Keratinocyte (primary cell): ENCODE results near the gene GUK1.

ENCODE experiments used
- EZH2 ChIP-seq: IDR thresholded peaks from one replicate; pipeline ENCODE4 v1.6.1; 2012; ENCODE audit warnings: inconsistent platforms, mild to moderate bottlenecking, low read length, moderate library complexity
- TF ChIP-seq, protein P1 (sequence below), 3 experiments: IDR thresholded peaks in 1 of 3; conservative IDR thresholded peaks in 1 of 3; optimal IDR thresholded peaks in 1 of 3; 2 replicates in 2 of 3; 3 replicates in 1 of 3; pipeline versions ENCODE3 to v1.5.1; 2011; ENCODE audit warnings: low read length in 3 of 3, mild to moderate bottlenecking in 3 of 3, moderate library complexity in 2 of 3, control low read depth in 1 of 3, inconsistent platforms in 1 of 3; ENCODE audit not compliant: insufficient read depth in 2 of 3; ENCODE audit errors: extremely low read depth in 1 of 3

DNA sequence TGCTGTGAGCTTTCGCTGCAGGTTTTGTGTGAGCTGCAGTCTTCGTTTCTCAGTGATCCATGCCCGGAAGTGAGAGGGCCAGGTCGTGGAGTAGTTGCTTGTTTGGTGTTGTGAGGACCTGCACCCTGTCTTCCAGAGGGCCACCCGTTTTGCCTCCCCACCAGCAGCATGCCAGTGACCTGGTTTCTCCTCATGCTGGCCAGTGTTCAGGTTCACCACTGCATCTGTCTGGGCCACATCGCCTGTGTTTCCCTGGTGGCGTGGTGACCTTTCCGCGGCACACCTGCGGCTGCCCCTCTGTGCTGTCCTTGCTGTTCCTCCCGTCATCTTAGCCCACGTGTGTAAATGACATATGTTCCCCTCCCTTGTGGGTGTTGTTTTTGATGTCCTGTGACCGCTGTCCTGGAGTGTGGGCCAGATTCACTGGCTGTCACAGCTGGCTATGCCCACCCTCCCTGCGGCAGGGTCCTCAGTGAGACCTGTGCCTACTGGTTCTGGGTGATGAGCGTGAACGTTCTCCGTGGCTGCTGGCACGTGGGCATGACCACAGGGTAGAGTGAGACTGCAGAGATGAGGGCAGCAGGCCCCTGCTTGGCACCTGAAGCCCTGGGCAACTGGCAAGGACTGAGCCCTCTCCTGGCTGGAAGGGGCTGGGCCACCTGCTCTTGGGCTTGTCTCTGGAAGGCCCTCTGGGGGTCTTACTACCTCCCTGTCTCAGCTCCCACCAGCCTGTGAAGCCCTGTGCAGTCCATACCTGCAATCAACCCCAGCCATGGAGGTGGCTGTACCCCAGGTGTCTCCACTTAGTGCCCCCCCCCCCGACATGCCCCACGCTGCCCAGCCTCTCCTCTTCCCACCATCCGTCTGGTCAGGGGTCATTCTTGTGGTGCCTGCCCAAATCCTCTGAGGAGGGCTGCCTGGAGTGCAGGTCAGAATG lies 32.8 kb downstream of the GUK1 start:
- TF ChIP-seq, protein P1, sequence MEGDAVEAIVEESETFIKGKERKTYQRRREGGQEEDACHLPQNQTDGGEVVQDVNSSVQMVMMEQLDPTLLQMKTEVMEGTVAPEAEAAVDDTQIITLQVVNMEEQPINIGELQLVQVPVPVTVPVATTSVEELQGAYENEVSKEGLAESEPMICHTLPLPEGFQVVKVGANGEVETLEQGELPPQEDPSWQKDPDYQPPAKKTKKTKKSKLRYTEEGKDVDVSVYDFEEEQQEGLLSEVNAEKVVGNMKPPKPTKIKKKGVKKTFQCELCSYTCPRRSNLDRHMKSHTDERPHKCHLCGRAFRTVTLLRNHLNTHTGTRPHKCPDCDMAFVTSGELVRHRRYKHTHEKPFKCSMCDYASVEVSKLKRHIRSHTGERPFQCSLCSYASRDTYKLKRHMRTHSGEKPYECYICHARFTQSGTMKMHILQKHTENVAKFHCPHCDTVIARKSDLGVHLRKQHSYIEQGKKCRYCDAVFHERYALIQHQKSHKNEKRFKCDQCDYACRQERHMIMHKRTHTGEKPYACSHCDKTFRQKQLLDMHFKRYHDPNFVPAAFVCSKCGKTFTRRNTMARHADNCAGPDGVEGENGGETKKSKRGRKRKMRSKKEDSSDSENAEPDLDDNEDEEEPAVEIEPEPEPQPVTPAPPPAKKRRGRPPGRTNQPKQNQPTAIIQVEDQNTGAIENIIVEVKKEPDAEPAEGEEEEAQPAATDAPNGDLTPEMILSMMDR (optimal IDR thresholded peaks at IDR 0.05 in 1 of 3, IDR thresholded peaks at IDR 0.05 in 1 of 3, conservative IDR thresholded peaks at IDR 0.05 in 1 of 3; ENCODE audit: extremely low read depth in 1 of 3, insufficient read depth in 2 of 3, low read length in 3 of 3): no peak
- TF ChIP-seq EZH2: no peak
